Activated T-helper 1 cell treated with Interleukin-2 at 50 U/mL for 16 hours (primary cell): ENCODE data around the gene CEP112.

Experiments
- DNase-seq: peaks from one replicate; pipeline ENCODE4 v3.0.0-alpha.2; 2020; ENCODE audit warnings: low read depth

Gene CEP112

GRCh38 chr17:66191593-66192377 is at the start of gene CEP112:
CEP112 (minus strand) TSS chr17:66192133.
- DNase-seq = peak; percentile 83

- DNase-seq = no peak
Observed at GRCh38 chr17:66240630-66241029, 48.7 kb upstream of the CEP112 start.

- no peak for DNase-seq
Observed at GRCh38 chr17:66240013-66240412, 48.1 kb upstream of the CEP112 start.

GRCh38 chr17:66235377-66235994 is 43.6 kb upstream of the CEP112 start:
- DNase-seq = no peak

GRCh38 chr17:66234611-66235010 is 42.7 kb upstream of the CEP112 start:
- DNase-seq = no peak

GRCh38 chr17:66233023-66233753 is 41.3 kb upstream of the CEP112 start:
- DNase-seq = no peak

GRCh38 chr17:66230922-66231591 is 39.1 kb upstream of the CEP112 start:
- DNase-seq = no peak

GRCh38 chr17:66229783-66230538 is 38.0 kb upstream of the CEP112 start:
- no peak for DNase-seq

- DNase-seq = no peak
Observed at GRCh38 chr17:66228887-66229782, 37.2 kb upstream of the CEP112 start, which contains the start of gene APOH. APOH (minus strand) TSS chr17:66229415; CDS start chr17:66229379, 36 bp downstream.

GRCh38 chr17:66227212-66228045 is 35.5 kb upstream of the CEP112 start:
- DNase-seq = no peak

GRCh38 chr17:66222798-66223350 is 30.9 kb upstream of the CEP112 start:
- no peak for DNase-seq

- DNase-seq = no peak
Observed at GRCh38 chr17:66221755-66222530, 30.0 kb upstream of the CEP112 start.

- no peak for DNase-seq
Observed at GRCh38 chr17:66221343-66221742, 29.4 kb upstream of the CEP112 start.

GRCh38 chr17:66220079-66220835 is 28.3 kb upstream of the CEP112 start:
- no peak for DNase-seq

GRCh38 chr17:66215529-66215911 is 23.6 kb upstream of the CEP112 start:
- no peak for DNase-seq

GRCh38 chr17:66214884-66215528 is 23.1 kb upstream of the CEP112 start:
- no peak for DNase-seq
